ENCODE results near the gene FAAP100.

DNA sequence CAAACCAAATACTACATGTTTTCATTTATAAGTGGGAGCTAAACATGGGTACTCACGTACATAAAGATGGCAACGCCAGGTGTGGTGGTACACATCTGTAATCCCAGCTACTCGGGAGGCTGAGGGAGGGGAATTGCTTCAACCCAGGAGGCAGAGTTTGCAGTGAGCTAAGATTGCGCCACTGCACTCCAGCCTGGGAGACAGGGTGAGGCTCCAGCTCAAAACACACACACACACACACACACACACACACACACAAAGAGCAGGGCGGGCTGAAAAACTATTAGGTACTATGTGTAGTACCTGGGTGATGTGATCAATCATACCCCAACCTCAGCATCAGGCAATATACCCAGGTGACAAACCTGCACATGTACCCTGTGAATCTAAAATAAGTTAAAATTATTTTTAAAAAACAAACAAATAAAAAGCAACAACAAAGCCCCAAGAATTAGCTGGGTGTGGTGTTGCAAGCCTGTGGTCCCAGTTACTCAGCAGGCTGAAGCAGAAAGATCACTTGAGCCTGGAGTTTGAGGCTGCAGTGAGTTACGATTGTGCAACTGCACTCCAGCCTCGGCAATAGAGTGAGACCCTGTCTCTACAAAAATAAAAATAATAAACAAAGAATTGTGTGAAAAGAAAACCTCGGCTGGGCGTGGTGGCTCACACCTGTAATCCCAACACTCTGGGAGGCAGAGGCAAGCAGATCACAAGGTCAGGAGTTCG lies 11.9 kb upstream of the FAAP100 start:
- TF ChIP-seq, protein P1, sequence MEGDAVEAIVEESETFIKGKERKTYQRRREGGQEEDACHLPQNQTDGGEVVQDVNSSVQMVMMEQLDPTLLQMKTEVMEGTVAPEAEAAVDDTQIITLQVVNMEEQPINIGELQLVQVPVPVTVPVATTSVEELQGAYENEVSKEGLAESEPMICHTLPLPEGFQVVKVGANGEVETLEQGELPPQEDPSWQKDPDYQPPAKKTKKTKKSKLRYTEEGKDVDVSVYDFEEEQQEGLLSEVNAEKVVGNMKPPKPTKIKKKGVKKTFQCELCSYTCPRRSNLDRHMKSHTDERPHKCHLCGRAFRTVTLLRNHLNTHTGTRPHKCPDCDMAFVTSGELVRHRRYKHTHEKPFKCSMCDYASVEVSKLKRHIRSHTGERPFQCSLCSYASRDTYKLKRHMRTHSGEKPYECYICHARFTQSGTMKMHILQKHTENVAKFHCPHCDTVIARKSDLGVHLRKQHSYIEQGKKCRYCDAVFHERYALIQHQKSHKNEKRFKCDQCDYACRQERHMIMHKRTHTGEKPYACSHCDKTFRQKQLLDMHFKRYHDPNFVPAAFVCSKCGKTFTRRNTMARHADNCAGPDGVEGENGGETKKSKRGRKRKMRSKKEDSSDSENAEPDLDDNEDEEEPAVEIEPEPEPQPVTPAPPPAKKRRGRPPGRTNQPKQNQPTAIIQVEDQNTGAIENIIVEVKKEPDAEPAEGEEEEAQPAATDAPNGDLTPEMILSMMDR (IDR thresholded peaks at IDR 0.05) = no peak
- TF ChIP-seq POLR2A (IDR thresholded peaks at IDR 0.05) = no peak

All from body of pancreas (tissue), 4 donors.